ENCODE measurements around the gene NLRP6. TPM values are rescaled to one million over a fixed set of nuclear protein-coding genes. Genes with fewer than 3 reads are reported as not detected.

The NLRP6 gene
- total RNA-seq, 1 donor from 2014 or later = not detected

GRCh38 chr11:334264-334994, 56.2 kb downstream of the NLRP6 start:
- H3K4me3 ChIP-seq (ENCODE audit: low read depth, low read length) = no peak overlapping the region
- TF ChIP-seq CTCF (conservative IDR thresholded peaks at IDR 0.05; ENCODE audit: low read depth, low read length) = no peak
- DNase-seq (ENCODE audit: low read depth) = no peak

Other genes starting within 250 kb of the NLRP6 start
- not detected in 2 replicates for gene SCGB1C1, start 85.3 kb upstream of the NLRP6 start, total RNA-seq
- 15.2 and 23.7 TPM in 2 replicates for gene BET1L, start 71.0 kb upstream of the NLRP6 start, total RNA-seq
- 116 and 143 TPM in 2 replicates for gene RIC8A, start 70.7 kb upstream of the NLRP6 start, total RNA-seq
- gene SIRT3, start 42.1 kb upstream of the NLRP6 start, total RNA-seq = 5.5 and 11.8 TPM in 2 replicates
- 222 and 249 TPM in 2 replicates for gene PSMD13, start 41.4 kb upstream of the NLRP6 start, total RNA-seq
- gene PGGHG, start 10.7 kb downstream of the NLRP6 start, total RNA-seq = 7.8 and 13.1 TPM in 2 replicates
- not detected in 2 replicates for gene IFITM5, start 21.1 kb downstream of the NLRP6 start, total RNA-seq
- 54.7 and 177 TPM in 2 replicates for gene IFITM2, start 29.4 kb downstream of the NLRP6 start, total RNA-seq
- 15.7 and 56.8 TPM in 2 replicates for gene IFITM1, start 35.6 kb downstream of the NLRP6 start, total RNA-seq
- gene IFITM3, start 42.5 kb downstream of the NLRP6 start, total RNA-seq = 85.7 and 113 TPM in 2 replicates
- gene B4GALNT4, start 91.1 kb downstream of the NLRP6 start, total RNA-seq = 13.9 and 24.4 TPM in 2 replicates
- gene PKP3, start 115.8 kb downstream of the NLRP6 start, total RNA-seq = 20.6 and 30.7 TPM in 2 replicates
- gene SIGIRR, start 136.6 kb downstream of the NLRP6 start, total RNA-seq = 52.9 and 83.9 TPM in 2 replicates
- 7.7 and 20.1 TPM in 2 replicates for gene ANO9, start 163.6 kb downstream of the NLRP6 start, total RNA-seq
- 53.4 and 66.1 TPM in 2 replicates for gene PTDSS2, start 171.9 kb downstream of the NLRP6 start, total RNA-seq
- 163 and 204 TPM in 2 replicates for gene RNH1, start 228.8 kb downstream of the NLRP6 start, total RNA-seq

Measured in epithelial cell of proximal tubule (primary cell).